ENCODE results near the gene BPIFA1. TPM values are rescaled to one million over a fixed set of nuclear protein-coding genes. Genes with fewer than 3 reads are reported as not detected.

The BPIFA1 gene
- total RNA-seq, 4 donors from 2014 or later = not detected

GRCh38 chr20:33262658-33263065 lies 26.9 kb downstream of the BPIFA1 start:
- WGBS, 2 donors = 7 to 10% methylated on average over 5 of the region's 5 CpGs
- Histone ChIP-seq H3K4me3 (no peak overlapping the region), H3K36me3 (no peaks in the 10 kb centered on the region), H3K27ac (peak overlapping the region in 1 of 4 donors; percentile 25), H3K9me3 (peaks cover 0 to 5% (median 0%) of the 10 kb centered on the region in 4 donors), H3K27me3 (no peaks in the 10 kb centered on the region), H3K4me1 (peaks cover 0 to 12% (median 5%) of the 10 kb centered on the region in 4 donors)
- TF ChIP-seq POLR2A (IDR thresholded peaks at IDR 0.05) (no peak), EP300 (IDR thresholded peaks at IDR 0.05) (no peak), CTCF (IDR thresholded peaks at IDR 0.05) (peak; percentile 25 to 43 (median 31))
- peak in 1 of 2 donors; percentile 33 for DNase-seq (ENCODE audit: low spot score in 2 of 2)

GRCh38 chr20:33263784-33264183 lies 28.0 kb downstream of the BPIFA1 start:
- Histone ChIP-seq H3K27me3 (peaks cover 0 to 6% of the 10 kb centered on the region in 2 donors), H3K9me3 (peaks cover 0 to 5% (median 0%) of the 10 kb centered on the region in 4 donors), H3K4me3 (no peak overlapping the region), H3K4me1 (peaks cover 0 to 12% (median 5%) of the 10 kb centered on the region in 4 donors), H3K27ac (no peak overlapping the region), H3K36me3 (no peaks in the 10 kb centered on the region)
- no peak for DNase-seq (ENCODE audit: low spot score in 2 of 2)
- 37 to 56% methylated on average over 4 to 5 of the region's 5 CpGs for WGBS, 2 donors
- TF ChIP-seq POLR2A (IDR thresholded peaks at IDR 0.05) (no peak), EP300 (IDR thresholded peaks at IDR 0.05) (no peak), CTCF (IDR thresholded peaks at IDR 0.05) (no peak)

GRCh38 chr20:33267701-33268100 lies 31.9 kb downstream of the BPIFA1 start:
- 72 to 81% methylated on average over 3 of the region's 3 CpGs for WGBS, 2 donors
- Histone ChIP-seq H3K27ac (no peak overlapping the region), H3K36me3 (no peaks in the 10 kb centered on the region), H3K9me3 (no peaks in the 10 kb centered on the region), H3K4me1 (peaks cover 0 to 8% (median 1%) of the 10 kb centered on the region in 4 donors), H3K27me3 (peaks cover 0 to 6% of the 10 kb centered on the region in 2 donors), H3K4me3 (no peak overlapping the region)
- no peak for TF ChIP-seq POLR2A (IDR thresholded peaks at IDR 0.05)
- no peak for DNase-seq (ENCODE audit: low spot score in 2 of 2)

GRCh38 chr20:33272155-33272873 lies 36.5 kb downstream of the BPIFA1 start:
- no peak for DNase-seq (ENCODE audit: low spot score in 2 of 2)
- peaks cover 0 to 6% of the 10 kb centered on the region in 2 donors for H3K27me3 ChIP-seq

GRCh38 chr20:33273117-33273851 lies 37.5 kb downstream of the BPIFA1 start:
- WGBS, 2 donors = 71 to 72% methylated on average over 13 of the region's 13 CpGs
- no peak overlapping the region for H3K4me3 ChIP-seq
- TF ChIP-seq CTCF (IDR thresholded peaks at IDR 0.05) (no peak), EP300 (IDR thresholded peaks at IDR 0.05) (no peak), POLR2A (IDR thresholded peaks at IDR 0.05) (no peak)

More at GRCh38 chr20:33272155-33272873, 36.5 kb downstream of the BPIFA1 start:
- H3K4me1 ChIP-seq = no peaks in the 10 kb centered on the region
- no peaks in the 10 kb centered on the region for H3K9me3 ChIP-seq
- no peak overlapping the region for H3K4me3 ChIP-seq
- H3K27ac ChIP-seq = no peak overlapping the region
- no peak for TF ChIP-seq POLR2A (IDR thresholded peaks at IDR 0.05)
- no peak for TF ChIP-seq CTCF (IDR thresholded peaks at IDR 0.05)
- TF ChIP-seq EP300 (IDR thresholded peaks at IDR 0.05) = no peak
- H3K36me3 ChIP-seq = no peaks in the 10 kb centered on the region
- 85 to 88% methylated on average over 10 of the region's 10 CpGs for WGBS, 2 donors

More at GRCh38 chr20:33273117-33273851, 37.5 kb downstream of the BPIFA1 start:
- Histone ChIP-seq H3K4me1 (peaks cover 0 to 9% (median 0%) of the 10 kb centered on the region in 4 donors), H3K9me3 (no peaks in the 10 kb centered on the region), H3K36me3 (no peaks in the 10 kb centered on the region), H3K27ac (no peak overlapping the region), H3K27me3 (peaks cover 0 to under 1% of the 10 kb centered on the region in 2 donors)
- no peak for DNase-seq (ENCODE audit: low spot score in 2 of 2)

All from tibial nerve (tissue), 4 donors.